GM10266 (cell line): ENCODE measurements around the gene SH3BP4.

Experiments
- DNase-seq: peaks from one replicate; pipeline ENCODE4 v3.0.0; 2012; ENCODE audit errors: extremely low spot score
- CTCF ChIP-seq: IDR thresholded peaks from 2 replicates; pipeline ENCODE4 v1.5.1; 2012; ENCODE audit warnings: mild to moderate bottlenecking, low read depth; ENCODE audit not compliant: control insufficient read depth, insufficient read depth; ENCODE audit errors: missing control alignments

The SH3BP4 gene

DNA sequence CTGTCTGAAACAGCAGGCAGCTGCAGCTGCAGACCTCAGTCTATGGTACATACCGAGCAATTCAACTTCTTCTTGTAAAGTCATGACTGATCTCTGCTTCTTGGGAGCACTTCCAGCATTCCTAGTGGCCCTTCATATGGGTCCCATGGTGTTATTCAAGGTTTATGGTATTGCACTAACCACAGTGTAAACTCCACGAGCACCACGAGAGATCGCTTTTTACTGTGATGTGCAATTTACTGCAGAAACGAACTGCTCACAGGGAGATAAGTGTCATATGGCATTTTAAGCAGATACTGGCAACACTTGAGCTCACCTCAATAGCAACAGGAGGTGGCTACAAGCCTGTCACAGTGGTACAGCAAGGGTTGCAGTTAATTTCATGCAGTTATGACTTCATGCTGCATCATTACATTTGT, 38.6 kb upstream of the SH3BP4 start:
- DNase-seq, result no peak
- TF ChIP-seq CTCF, result no peak

GRCh38 chr2:234914371-234915154, 37.3 kb upstream of the SH3BP4 start:
- no peak for TF ChIP-seq CTCF
- no peak for DNase-seq

GRCh38 chr2:234916674-234917073, 35.1 kb upstream of the SH3BP4 start:
- no peak for TF ChIP-seq CTCF
- DNase-seq, result no peak

DNA sequence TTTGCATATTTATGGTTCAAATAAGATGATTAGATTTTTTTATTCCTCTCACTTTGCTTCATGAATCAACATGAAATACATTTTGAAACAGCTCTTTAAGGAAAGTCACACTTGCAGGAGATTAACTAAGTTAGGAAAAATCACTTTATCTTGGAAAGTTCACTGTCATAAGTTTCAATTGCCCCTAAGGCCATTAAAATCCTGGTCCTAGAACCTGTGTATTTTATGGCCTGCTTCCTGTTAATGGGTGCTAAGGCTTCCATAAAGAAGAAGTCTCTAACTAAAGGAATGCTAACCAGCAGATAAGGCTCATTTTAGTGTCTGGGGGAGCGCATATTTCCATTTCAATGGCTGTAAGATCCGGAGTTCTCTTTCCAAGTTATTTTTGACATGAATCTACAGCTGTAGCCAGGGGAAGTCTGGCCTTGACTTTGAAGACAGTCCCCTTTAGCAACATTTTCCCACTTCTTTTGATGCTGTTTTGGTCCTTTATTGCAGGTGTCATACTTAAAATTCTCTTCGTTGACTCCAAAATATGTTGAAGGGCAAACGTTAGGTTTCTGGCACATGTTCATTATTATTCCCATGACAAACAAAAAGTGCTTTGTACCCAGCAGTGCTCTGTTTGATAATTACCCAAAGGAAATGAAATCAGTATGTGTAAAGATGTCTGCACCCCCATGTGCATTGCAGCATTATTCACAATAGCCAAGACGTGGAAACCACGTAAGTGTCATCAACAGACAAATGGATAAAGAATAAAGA, 34.4 kb upstream of the SH3BP4 start:
- no peak for DNase-seq
- no peak for TF ChIP-seq CTCF

DNA sequence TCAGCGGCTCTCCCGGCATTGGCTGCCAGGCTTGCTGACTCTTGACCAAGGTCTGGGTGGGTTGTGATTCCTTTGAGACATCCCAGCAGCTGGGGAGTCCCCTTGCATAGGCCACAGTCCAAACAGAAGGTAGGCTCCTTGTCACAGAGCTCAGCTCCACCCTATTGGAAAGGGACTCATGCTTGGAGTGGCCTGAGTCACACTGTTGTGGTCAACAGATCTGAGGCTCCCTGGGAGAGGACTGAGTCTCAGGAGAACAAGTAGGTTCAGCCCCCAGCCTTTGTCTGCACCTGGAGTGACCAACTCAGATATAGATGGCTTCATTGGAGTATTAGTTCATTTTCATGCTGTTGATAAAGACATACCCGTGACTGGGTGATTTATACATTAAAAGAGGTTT, 32.1 kb upstream of the SH3BP4 start:
- no peak for DNase-seq
- TF ChIP-seq CTCF, result no peak

- TF ChIP-seq CTCF, result no peak
These were observed 31.0 kb upstream of the SH3BP4 start for GRCh38 chr2:234920836-234921235.

GRCh38 chr2:234929002-234929401, 22.8 kb upstream of the SH3BP4 start:
- no peak for DNase-seq
- no peak for TF ChIP-seq CTCF

More at GRCh38 chr2:234920836-234921235, 31.0 kb upstream of the SH3BP4 start:
- no peak for DNase-seq
